ENCODE data around the gene PEX3.

PEX3 gene

DNA sequence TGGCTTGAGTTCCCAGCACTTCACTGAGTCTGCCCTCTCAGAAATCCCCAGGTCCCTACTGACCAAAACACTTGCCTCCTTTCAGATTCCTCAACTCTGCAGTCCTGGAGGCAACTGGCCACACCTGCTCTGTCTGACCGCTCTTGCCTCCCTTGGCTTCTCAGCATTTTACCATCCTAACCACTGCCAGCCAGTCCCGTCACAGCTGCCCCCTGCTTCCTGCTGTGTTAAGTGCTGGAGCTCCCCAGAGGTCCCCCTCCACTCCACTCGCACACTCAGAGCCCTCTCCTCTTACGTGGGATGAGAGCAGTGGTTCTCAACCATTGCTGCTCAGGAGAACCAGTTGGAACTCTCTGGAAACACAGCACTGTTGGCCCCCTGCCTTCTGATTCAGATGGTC lies 20.6 kb upstream of the PEX3 start:
- TF ChIP-seq, protein P1, sequence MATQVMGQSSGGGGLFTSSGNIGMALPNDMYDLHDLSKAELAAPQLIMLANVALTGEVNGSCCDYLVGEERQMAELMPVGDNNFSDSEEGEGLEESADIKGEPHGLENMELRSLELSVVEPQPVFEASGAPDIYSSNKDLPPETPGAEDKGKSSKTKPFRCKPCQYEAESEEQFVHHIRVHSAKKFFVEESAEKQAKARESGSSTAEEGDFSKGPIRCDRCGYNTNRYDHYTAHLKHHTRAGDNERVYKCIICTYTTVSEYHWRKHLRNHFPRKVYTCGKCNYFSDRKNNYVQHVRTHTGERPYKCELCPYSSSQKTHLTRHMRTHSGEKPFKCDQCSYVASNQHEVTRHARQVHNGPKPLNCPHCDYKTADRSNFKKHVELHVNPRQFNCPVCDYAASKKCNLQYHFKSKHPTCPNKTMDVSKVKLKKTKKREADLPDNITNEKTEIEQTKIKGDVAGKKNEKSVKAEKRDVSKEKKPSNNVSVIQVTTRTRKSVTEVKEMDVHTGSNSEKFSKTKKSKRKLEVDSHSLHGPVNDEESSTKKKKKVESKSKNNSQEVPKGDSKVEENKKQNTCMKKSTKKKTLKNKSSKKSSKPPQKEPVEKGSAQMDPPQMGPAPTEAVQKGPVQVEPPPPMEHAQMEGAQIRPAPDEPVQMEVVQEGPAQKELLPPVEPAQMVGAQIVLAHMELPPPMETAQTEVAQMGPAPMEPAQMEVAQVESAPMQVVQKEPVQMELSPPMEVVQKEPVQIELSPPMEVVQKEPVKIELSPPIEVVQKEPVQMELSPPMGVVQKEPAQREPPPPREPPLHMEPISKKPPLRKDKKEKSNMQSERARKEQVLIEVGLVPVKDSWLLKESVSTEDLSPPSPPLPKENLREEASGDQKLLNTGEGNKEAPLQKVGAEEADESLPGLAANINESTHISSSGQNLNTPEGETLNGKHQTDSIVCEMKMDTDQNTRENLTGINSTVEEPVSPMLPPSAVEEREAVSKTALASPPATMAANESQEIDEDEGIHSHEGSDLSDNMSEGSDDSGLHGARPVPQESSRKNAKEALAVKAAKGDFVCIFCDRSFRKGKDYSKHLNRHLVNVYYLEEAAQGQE (IDR thresholded peaks at IDR 0.05; ENCODE audit: insufficient read depth in 1 of 2, low read depth in 2 of 2, low read length in 2 of 2): no peak
- TF ChIP-seq FOXP2 (optimal IDR thresholded peaks at IDR 0.05; ENCODE audit: borderline replicate concordance, extremely low read depth, extremely low read length, insufficient read depth) (no peak), SIN3A (IDR thresholded peaks at IDR 0.05; ENCODE audit: borderline replicate concordance, insufficient read depth, low read length) (no peak), POLR2AphosphoS5 (IDR thresholded peaks at IDR 0.05; ENCODE audit: low read depth, low read length) (no peak), TAF1 (IDR thresholded peaks at IDR 0.05; ENCODE audit: borderline replicate concordance, insufficient read depth, low read length) (no peak)

DNA sequence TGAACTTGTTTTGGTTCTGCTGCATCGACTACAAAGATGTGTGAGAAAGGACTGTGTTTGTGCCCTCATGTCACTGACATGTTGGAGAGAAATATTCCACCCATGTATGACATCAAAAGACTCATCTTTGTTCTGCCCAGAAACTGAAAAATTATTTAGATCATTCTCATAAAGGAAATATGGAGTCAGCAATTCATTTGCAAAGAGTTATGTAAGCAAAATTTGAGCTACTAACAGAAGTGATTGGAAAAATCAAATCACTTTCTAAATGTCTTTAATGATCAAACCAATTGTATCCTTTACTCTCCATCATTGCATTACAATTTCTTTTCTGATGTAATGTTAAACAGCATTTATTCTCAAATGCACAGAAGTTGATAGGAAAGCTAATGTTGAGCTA lies 19.4 kb upstream of the PEX3 start:
- TF ChIP-seq TAF1 (IDR thresholded peaks at IDR 0.05; ENCODE audit: borderline replicate concordance, insufficient read depth, low read length): no peak
- no peak for TF ChIP-seq SIN3A (IDR thresholded peaks at IDR 0.05; ENCODE audit: borderline replicate concordance, insufficient read depth, low read length)
- TF ChIP-seq, protein P1 (IDR thresholded peaks at IDR 0.05; ENCODE audit: insufficient read depth in 1 of 2, low read depth in 2 of 2, low read length in 2 of 2): no peak
- TF ChIP-seq FOXP2 (optimal IDR thresholded peaks at IDR 0.05; ENCODE audit: borderline replicate concordance, extremely low read depth, extremely low read length, insufficient read depth): no peak
- no peak for TF ChIP-seq POLR2AphosphoS5 (IDR thresholded peaks at IDR 0.05; ENCODE audit: low read depth, low read length)

DNA sequence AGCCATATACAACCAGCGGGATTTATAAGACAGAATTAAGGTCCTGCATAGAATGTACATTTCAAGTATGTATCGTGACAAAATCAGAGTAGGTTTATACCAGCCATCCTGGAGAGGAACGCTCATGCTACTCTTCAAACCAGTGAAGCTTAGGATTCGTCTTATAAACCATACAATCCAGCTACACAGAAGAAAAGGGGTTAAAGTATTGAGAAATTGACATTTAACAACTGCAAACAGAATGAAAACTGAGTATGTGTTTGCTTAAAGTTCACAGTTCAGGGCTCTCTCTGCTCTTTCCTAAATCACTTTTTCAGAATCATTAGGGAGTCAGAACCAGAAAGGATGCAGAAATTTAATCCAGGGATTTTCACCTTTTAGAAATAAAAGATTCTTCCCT lies 18.0 kb upstream of the PEX3 start:
- TF ChIP-seq SIN3A (IDR thresholded peaks at IDR 0.05; ENCODE audit: borderline replicate concordance, insufficient read depth, low read length) (no peak), FOXP2 (optimal IDR thresholded peaks at IDR 0.05; ENCODE audit: borderline replicate concordance, extremely low read depth, extremely low read length, insufficient read depth) (no peak), POLR2AphosphoS5 (IDR thresholded peaks at IDR 0.05; ENCODE audit: low read depth, low read length) (no peak), TAF1 (IDR thresholded peaks at IDR 0.05; ENCODE audit: borderline replicate concordance, insufficient read depth, low read length) (no peak)
- TF ChIP-seq, protein P1 (IDR thresholded peaks at IDR 0.05; ENCODE audit: insufficient read depth in 1 of 2, low read depth in 2 of 2, low read length in 2 of 2): no peak

DNA sequence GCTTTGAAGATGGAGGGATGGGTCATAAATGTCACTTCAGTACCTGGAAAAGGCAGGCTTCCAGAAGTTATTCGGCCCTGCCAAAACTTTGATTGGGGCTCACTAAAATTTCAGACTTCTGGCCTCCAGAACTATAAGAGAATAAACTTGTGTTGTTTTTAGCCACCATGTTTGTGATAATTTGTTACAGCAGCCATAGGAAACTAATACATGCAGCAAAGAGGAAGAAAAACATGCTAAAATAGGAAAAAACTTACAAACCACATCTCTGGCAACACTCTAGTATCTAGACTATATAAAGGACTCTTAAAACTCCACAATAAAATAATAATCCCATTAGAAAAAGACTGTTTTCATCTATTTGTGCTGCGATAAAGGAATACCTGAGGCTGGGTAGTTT lies 9.6 kb upstream of the PEX3 start:
- no peak for TF ChIP-seq TAF1 (IDR thresholded peaks at IDR 0.05; ENCODE audit: borderline replicate concordance, insufficient read depth, low read length)
- no peak for TF ChIP-seq SIN3A (IDR thresholded peaks at IDR 0.05; ENCODE audit: borderline replicate concordance, insufficient read depth, low read length)
- TF ChIP-seq FOXP2 (optimal IDR thresholded peaks at IDR 0.05; ENCODE audit: borderline replicate concordance, extremely low read depth, extremely low read length, insufficient read depth): no peak
- no peak for TF ChIP-seq POLR2AphosphoS5 (IDR thresholded peaks at IDR 0.05; ENCODE audit: low read depth, low read length)
- TF ChIP-seq, protein P1 (IDR thresholded peaks at IDR 0.05; ENCODE audit: insufficient read depth in 1 of 2, low read depth in 2 of 2, low read length in 2 of 2): no peak
